Measurements from ENCODE around the gene PER2. TPM values are rescaled to one million over a fixed set of nuclear protein-coding genes. Genes with fewer than 3 reads are reported as not detected.

The PER2 gene
- total RNA-seq, 2 experiments from 2014 or later, result 14.6 to 17.6 TPM

- Mint-ChIP-seq H3K27me3 (ENCODE audit: low read depth) (peaks cover 11% of the 10 kb centered on the region), H3K4me1 (ENCODE audit: low read depth) (peaks cover 14% of the 10 kb centered on the region), H3K4me3 (no peak overlapping the region), H3K9me3 (ENCODE audit: insufficient read depth) (peaks cover 5% of the 10 kb centered on the region), H3K27ac (no peak overlapping the region), H3K36me3 (ENCODE audit: low read depth) (no peaks in the 10 kb centered on the region)
- DNase-seq, result no peak
- ChIA-PET CTCF (no interaction called here), POLR2A (no interaction called here)
- no peak for ATAC-seq
Measured at GRCh38 chr2:238226698-238227586, 61.5 kb downstream of the PER2 start.

GRCh38 chr2:238225911-238226697 is 62.3 kb downstream of the PER2 start:
- Mint-ChIP-seq H3K36me3 (ENCODE audit: low read depth) (no peaks in the 10 kb centered on the region), H3K4me3 (no peak overlapping the region), H3K27me3 (ENCODE audit: low read depth) (peaks cover 10% of the 10 kb centered on the region), H3K4me1 (ENCODE audit: low read depth) (peaks cover 8% of the 10 kb centered on the region), H3K9me3 (ENCODE audit: insufficient read depth) (no peaks in the 10 kb centered on the region), H3K27ac (no peak overlapping the region)
- ATAC-seq (no peak), DNase-seq (no peak)
- POLR2A ChIA-PET, result no interaction called here
- CTCF ChIA-PET, result interaction anchor here (0.9 kb wide), 1 partner anchor 29 kb away, joined by 3 read pairs; no protein-coding TSS in a partner anchor

GRCh38 chr2:238225121-238225520 is 63.3 kb downstream of the PER2 start:
- Mint-ChIP-seq H3K27ac (no peak overlapping the region), H3K4me3 (no peak overlapping the region), H3K27me3 (ENCODE audit: low read depth) (peaks cover 4% of the 10 kb centered on the region), H3K4me1 (ENCODE audit: low read depth) (no peaks in the 10 kb centered on the region), H3K9me3 (ENCODE audit: insufficient read depth) (no peaks in the 10 kb centered on the region), H3K36me3 (ENCODE audit: low read depth) (no peaks in the 10 kb centered on the region)
- DNase-seq, result no peak
- ChIA-PET POLR2A (no interaction called here), CTCF (interaction anchor here (0.9 kb wide), 1 partner anchor 30 kb away, joined by 3 read pairs; no protein-coding TSS in a partner anchor)
- ATAC-seq, result no peak

- Mint-ChIP-seq H3K9me3 (ENCODE audit: insufficient read depth) (no peaks in the 10 kb centered on the region), H3K27me3 (ENCODE audit: low read depth) (peaks cover 4% of the 10 kb centered on the region), H3K4me3 (no peak overlapping the region), H3K4me1 (ENCODE audit: low read depth) (no peaks in the 10 kb centered on the region), H3K36me3 (ENCODE audit: low read depth) (no peaks in the 10 kb centered on the region), H3K27ac (no peak overlapping the region)
- CTCF ChIA-PET, result no interaction called here
- DNase-seq (no peak), ATAC-seq (no peak)
- POLR2A ChIA-PET, result no interaction called here
Measured at GRCh38 chr2:238224356-238225035, 63.9 kb downstream of the PER2 start.

- Mint-ChIP-seq H3K27me3 (ENCODE audit: low read depth) (peaks cover 5% of the 10 kb centered on the region), H3K27ac (no peak overlapping the region), H3K36me3 (ENCODE audit: low read depth) (no peaks in the 10 kb centered on the region), H3K9me3 (ENCODE audit: insufficient read depth) (no peaks in the 10 kb centered on the region), H3K4me1 (ENCODE audit: low read depth) (no peaks in the 10 kb centered on the region), H3K4me3 (no peak overlapping the region)
- ChIA-PET CTCF (interaction anchor here (1.0 kb wide), 1 partner anchor 42 kb away, joined by 3 read pairs; no protein-coding TSS in a partner anchor), POLR2A (interaction anchor here (0.7 kb wide), 1 partner anchor 26 kb away, joined by 3 read pairs; no protein-coding TSS in a partner anchor)
- ATAC-seq (no peak), DNase-seq (no peak)
Measured at GRCh38 chr2:238220892-238221521, 67.4 kb downstream of the PER2 start.

- no peak overlapping the region for H3K27ac Mint-ChIP-seq
- no peaks in the 10 kb centered on the region for H3K4me1 Mint-ChIP-seq (ENCODE audit: low read depth)
- no peaks in the 10 kb centered on the region for H3K9me3 Mint-ChIP-seq (ENCODE audit: insufficient read depth)
- CTCF ChIA-PET, result interaction anchor here (1.0 kb wide), 1 partner anchor 43 kb away, joined by 3 read pairs; no protein-coding TSS in a partner anchor
- peaks cover 5% of the 10 kb centered on the region for H3K27me3 Mint-ChIP-seq (ENCODE audit: low read depth)
- ATAC-seq, result no peak
- POLR2A ChIA-PET, result interaction anchor here (0.7 kb wide), 1 partner anchor 25 kb away, joined by 3 read pairs; no protein-coding TSS in a partner anchor
- no peak overlapping the region for H3K4me3 Mint-ChIP-seq
- H3K36me3 Mint-ChIP-seq (ENCODE audit: low read depth), result no peaks in the 10 kb centered on the region
- no peak for DNase-seq
Measured at GRCh38 chr2:238220274-238220891, 68.0 kb downstream of the PER2 start.

GRCh38 chr2:238216651-238217184 is 71.7 kb downstream of the PER2 start:
- ChIA-PET POLR2A (no interaction called here), CTCF (no interaction called here)
- Mint-ChIP-seq H3K27me3 (ENCODE audit: low read depth) (peaks cover 30% of the 10 kb centered on the region), H3K4me1 (ENCODE audit: low read depth) (no peaks in the 10 kb centered on the region), H3K27ac (no peak overlapping the region), H3K36me3 (ENCODE audit: low read depth) (no peaks in the 10 kb centered on the region), H3K9me3 (ENCODE audit: insufficient read depth) (no peaks in the 10 kb centered on the region), H3K4me3 (no peak overlapping the region)
- DNase-seq (no peak), ATAC-seq (no peak)

GRCh38 chr2:238207006-238207405 is 81.4 kb downstream of the PER2 start:
- no peaks in the 10 kb centered on the region for H3K9me3 Mint-ChIP-seq (ENCODE audit: insufficient read depth)
- peaks cover 15% of the 10 kb centered on the region for H3K4me1 Mint-ChIP-seq (ENCODE audit: low read depth)
- CTCF ChIA-PET, result no interaction called here

GRCh38 chr2:238203973-238204683 is 84.3 kb downstream of the PER2 start:
- POLR2A ChIA-PET, result interaction anchor here (0.8 to 2.0 kb wide), 5 partner anchors 27 to 503 kb away, joined by 3 to 9 read pairs (median 3); partner anchors contain the start of gene SCLY
- H3K4me1 Mint-ChIP-seq (ENCODE audit: low read depth), result peaks cover 42% of the 10 kb centered on the region
- H3K27me3 Mint-ChIP-seq (ENCODE audit: low read depth), result no peaks in the 10 kb centered on the region
- H3K4me3 Mint-ChIP-seq, result peak overlapping the region; percentile 77
- no peaks in the 10 kb centered on the region for H3K9me3 Mint-ChIP-seq (ENCODE audit: insufficient read depth)
- peaks cover 25% of the 10 kb centered on the region for H3K36me3 Mint-ChIP-seq (ENCODE audit: low read depth)
- no peak for ATAC-seq
- H3K27ac Mint-ChIP-seq, result peak overlapping the region; percentile 83
- DNase-seq, result no peak
- CTCF ChIA-PET, result interaction anchor here (0.6 to 0.8 kb wide), 2 partner anchors 18 to 59 kb away, joined by 3 read pairs; no protein-coding TSS in a partner anchor

More at GRCh38 chr2:238207006-238207405, 81.4 kb downstream of the PER2 start:
- Mint-ChIP-seq H3K4me3 (no peak overlapping the region), H3K27ac (no peak overlapping the region), H3K27me3 (ENCODE audit: low read depth) (peaks cover 3% of the 10 kb centered on the region), H3K36me3 (ENCODE audit: low read depth) (peaks cover 7% of the 10 kb centered on the region)
- POLR2A ChIA-PET, result no interaction called here
- ATAC-seq (no peak), DNase-seq (no peak)

Data from activated CD8-positive, alpha-beta T cell treated with anti-CD3 and anti-CD28 coated beads, Interleukin-2, amount 10 ng/mL, durations not matched to agents 7 days and 5 days (primary cell).